HL-60 (cell line): ENCODE measurements around the gene TBC1D14.
A peak's percentile ranks its signal among the peaks of the same experiment; 100 is the strongest.

Source experiments
- DNase-seq, 2 experiments: peaks; one replicate each; pipeline ENCODE4 v3.0.0-alpha.2; 2010 to 2020; ENCODE audit warnings: low read depth in 1 of 2, low spot score in 1 of 2
- H3K27ac ChIP-seq: fragments of 250-450 bp; sonication (Bioruptor Pico); replicated peaks from 2 replicates; pipeline ENCODE4 v1.5.1; 2020; ENCODE audit warnings: mild to moderate bottlenecking, moderate library complexity
- H3K27me3 ChIP-seq: fragments of 250-450 bp; sonication (Bioruptor Pico); 2 replicates; pipeline ENCODE4 v1.5.1; 2021; ENCODE audit warnings: mild to moderate bottlenecking, moderate library complexity; ENCODE audit not compliant: insufficient read depth, poor library complexity, severe bottlenecking
- H3K4me3 ChIP-seq: replicated peaks from 2 replicates; pipeline ENCODE4 v1.5.1; 2011; ENCODE audit warnings: mild to moderate bottlenecking, control low read depth, low read length; ENCODE audit not compliant: insufficient read depth
- CTCF ChIP-seq: IDR thresholded peaks from one replicate; pipeline ENCODE4 v1.5.1; 2011; ENCODE audit warnings: low read length, control low read depth, inconsistent platforms; ENCODE audit not compliant: insufficient read depth
- GABPA ChIP-seq: IDR thresholded peaks from 2 replicates; pipeline ENCODE4 v1.6.1; 2012; ENCODE audit warnings: low read depth
- POLR2AphosphoS5 ChIP-seq: IDR thresholded peaks from 2 replicates; pipeline ENCODE4 v1.6.1; 2012; ENCODE audit warnings: low read depth
- SPI1 ChIP-seq: IDR thresholded peaks from 2 replicates; pipeline ENCODE4 v1.6.1; 2012; ENCODE audit warnings: low read depth, mild to moderate bottlenecking, borderline replicate concordance
- TF ChIP-seq, protein P1 (sequence below): IDR thresholded peaks from 2 replicates; pipeline ENCODE4 v1.6.1; 2012; ENCODE audit warnings: low read depth; ENCODE audit not compliant: insufficient replicate concordance

Gene TBC1D14

GRCh38 chr4:6992728-6993677, 83.4 kb downstream of the TBC1D14 start:
- H3K27ac ChIP-seq = no peak overlapping the region
- no peaks in the 10 kb centered on the region for H3K27me3 ChIP-seq
- no peak for DNase-seq
- no peak overlapping the region for H3K4me3 ChIP-seq
- TF ChIP-seq SPI1 = no peak
- TF ChIP-seq, protein P1, sequence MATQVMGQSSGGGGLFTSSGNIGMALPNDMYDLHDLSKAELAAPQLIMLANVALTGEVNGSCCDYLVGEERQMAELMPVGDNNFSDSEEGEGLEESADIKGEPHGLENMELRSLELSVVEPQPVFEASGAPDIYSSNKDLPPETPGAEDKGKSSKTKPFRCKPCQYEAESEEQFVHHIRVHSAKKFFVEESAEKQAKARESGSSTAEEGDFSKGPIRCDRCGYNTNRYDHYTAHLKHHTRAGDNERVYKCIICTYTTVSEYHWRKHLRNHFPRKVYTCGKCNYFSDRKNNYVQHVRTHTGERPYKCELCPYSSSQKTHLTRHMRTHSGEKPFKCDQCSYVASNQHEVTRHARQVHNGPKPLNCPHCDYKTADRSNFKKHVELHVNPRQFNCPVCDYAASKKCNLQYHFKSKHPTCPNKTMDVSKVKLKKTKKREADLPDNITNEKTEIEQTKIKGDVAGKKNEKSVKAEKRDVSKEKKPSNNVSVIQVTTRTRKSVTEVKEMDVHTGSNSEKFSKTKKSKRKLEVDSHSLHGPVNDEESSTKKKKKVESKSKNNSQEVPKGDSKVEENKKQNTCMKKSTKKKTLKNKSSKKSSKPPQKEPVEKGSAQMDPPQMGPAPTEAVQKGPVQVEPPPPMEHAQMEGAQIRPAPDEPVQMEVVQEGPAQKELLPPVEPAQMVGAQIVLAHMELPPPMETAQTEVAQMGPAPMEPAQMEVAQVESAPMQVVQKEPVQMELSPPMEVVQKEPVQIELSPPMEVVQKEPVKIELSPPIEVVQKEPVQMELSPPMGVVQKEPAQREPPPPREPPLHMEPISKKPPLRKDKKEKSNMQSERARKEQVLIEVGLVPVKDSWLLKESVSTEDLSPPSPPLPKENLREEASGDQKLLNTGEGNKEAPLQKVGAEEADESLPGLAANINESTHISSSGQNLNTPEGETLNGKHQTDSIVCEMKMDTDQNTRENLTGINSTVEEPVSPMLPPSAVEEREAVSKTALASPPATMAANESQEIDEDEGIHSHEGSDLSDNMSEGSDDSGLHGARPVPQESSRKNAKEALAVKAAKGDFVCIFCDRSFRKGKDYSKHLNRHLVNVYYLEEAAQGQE = no peak
- no peak for TF ChIP-seq GABPA
- no peak for TF ChIP-seq CTCF
- TF ChIP-seq POLR2AphosphoS5 = no peak

DNA sequence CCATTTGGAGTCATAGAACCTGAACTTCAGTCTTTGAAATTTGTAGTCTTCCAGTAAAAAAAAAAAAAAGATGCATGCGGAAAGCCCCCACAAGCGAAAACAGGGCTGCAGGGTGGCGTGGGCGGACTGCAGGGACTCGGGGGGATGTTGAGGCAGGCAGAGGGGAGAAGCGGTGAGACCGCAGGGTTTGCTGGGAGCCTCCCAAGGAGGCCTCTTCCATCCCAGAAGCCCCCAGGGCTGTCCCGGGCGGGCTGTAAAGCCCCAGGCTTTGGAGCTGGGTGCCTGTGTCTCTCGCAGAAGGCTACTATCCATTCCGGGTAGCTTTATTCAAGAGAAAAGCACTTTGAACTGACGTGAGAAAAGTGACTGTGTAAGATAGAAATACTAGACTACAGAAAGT, 86.9 kb downstream of the TBC1D14 start:
- no peaks in the 10 kb centered on the region for H3K27me3 ChIP-seq
- TF ChIP-seq CTCF = no peak
- TF ChIP-seq, protein P1 = no peak
- no peak for TF ChIP-seq SPI1
- no peak overlapping the region for H3K4me3 ChIP-seq
- no peak for DNase-seq
- no peak overlapping the region for H3K27ac ChIP-seq

DNA sequence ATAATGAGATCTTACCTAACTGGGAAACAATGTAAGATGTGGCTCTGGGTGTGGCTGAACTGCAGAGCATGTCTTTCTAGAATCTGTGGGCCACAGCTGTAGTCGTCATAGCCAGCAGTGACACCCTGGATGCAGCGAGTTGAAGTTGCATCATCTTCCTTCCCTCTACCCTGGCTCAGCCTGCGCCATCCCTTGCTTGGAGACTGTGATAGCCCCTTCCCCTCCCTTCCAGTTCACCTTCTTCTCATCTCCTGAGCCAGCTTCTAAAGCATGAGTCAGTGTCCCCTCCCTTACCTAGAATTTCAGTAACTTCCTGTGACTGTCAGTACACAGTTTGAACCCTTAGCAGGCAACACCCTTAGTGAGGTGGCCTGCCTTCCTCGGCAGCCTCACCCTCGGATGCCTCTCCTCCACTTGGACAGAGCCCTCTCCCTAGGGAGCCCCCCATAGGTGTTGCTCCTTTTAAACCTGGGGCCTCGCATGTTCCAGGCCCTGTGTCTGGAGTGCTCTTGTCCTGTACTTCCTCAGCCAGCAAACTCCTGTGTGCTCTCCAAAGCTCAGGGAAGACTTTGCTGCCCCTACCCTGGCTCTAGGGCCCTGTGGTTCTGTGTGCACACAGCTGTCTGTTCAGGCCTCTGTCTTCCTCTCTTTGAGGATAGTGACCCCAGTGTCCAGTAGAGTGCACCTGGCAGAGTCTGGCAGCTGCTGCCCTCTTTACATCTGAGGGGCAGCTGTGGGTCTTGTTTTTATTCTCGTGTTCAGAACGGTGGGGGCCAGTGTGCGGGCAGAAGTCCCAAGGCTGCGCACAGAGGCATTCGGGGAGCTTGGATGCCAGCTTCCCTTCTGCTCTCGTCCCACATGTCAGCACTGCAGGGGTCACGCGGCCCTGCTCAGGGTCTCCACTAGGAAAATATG, 89.8 kb downstream of the TBC1D14 start:
- H3K27ac ChIP-seq = peak overlapping the region; percentile 18
- peak; percentile 73 to 75 for DNase-seq
- H3K27me3 ChIP-seq = no peaks in the 10 kb centered on the region
- no peak overlapping the region for H3K4me3 ChIP-seq
- no peak for TF ChIP-seq GABPA
- no peak for TF ChIP-seq CTCF
